Liver (tissue), 3 donors: ENCODE results near the gene FTO.

Experiments used
- CTCF ChIP-seq: fragments of 150-350 bp; IDR thresholded peaks from 2 replicates; pipeline ENCODE4 v1.5.1; 2017; ENCODE audit warnings: improper control_type of control experiment, low read depth, low read length; ENCODE audit not compliant: missing input control
- FOXA1 ChIP-seq: IDR thresholded peaks from 2 replicates; pipeline ENCODE4 v1.6.1; 2016; ENCODE audit warnings: antibody characterized with exemption
- HNF4A ChIP-seq, 2 donors: conservative IDR thresholded peaks; 2 replicates each; pipeline ENCODE4 v1.6.1; 2016; ENCODE audit warnings: antibody characterized with exemption in 2 of 2, mild to moderate bottlenecking in 2 of 2
- JUND ChIP-seq, 2 donors: IDR thresholded peaks; 2 replicates each; pipeline ENCODE4 v1.6.1; 2016; ENCODE audit warnings: antibody characterized with exemption in 2 of 2
- MAX ChIP-seq: IDR thresholded peaks from 2 replicates; pipeline ENCODE4 v1.6.1; 2016; ENCODE audit warnings: antibody characterized with exemption
- RAD21 ChIP-seq, 2 donors: IDR thresholded peaks; 2 replicates each; pipeline ENCODE4 v1.6.1; 2016; ENCODE audit warnings: antibody characterized with exemption in 2 of 2, mild to moderate bottlenecking in 2 of 2
- SP1 ChIP-seq: IDR thresholded peaks from 2 replicates; pipeline ENCODE4 v1.6.1; 2018; ENCODE audit warnings: antibody characterized with exemption, mild to moderate bottlenecking
- ZBTB33 ChIP-seq: IDR thresholded peaks from 2 replicates; pipeline ENCODE4 v1.6.1; 2016; ENCODE audit warnings: antibody characterized with exemption
- donor health status: healthy.
- donor health status: healthy.

GRCh38 chr16:54128629-54129234, 424.8 kb downstream of the FTO start:
- TF ChIP-seq RAD21 (IDR thresholded peaks at IDR 0.05) (peak; percentile 22 to 42), HNF4A (conservative IDR thresholded peaks at IDR 0.05) (peak; percentile 88 to 89), CTCF (no peak), ZBTB33 (no peak), JUND (IDR thresholded peaks at IDR 0.05) (peak in 1 of 2 donors; percentile 40), FOXA1 (no peak), SP1 (peak; percentile 72), MAX (peak; percentile 62)
